HG03439 (cell line): ENCODE measurements around the gene FNBP1L.
"Not testable (repeated sequence)": the region's sequence is repeated elsewhere in the genome, so short reads cannot be mapped to it uniquely, and the experiment has no call there.

Experiments
- ATAC-seq: cut with Tn5 transposase; IDR thresholded peaks from one replicate; pipeline ENCODE4 v1.9.1; 2021; ENCODE audit warnings: mild to moderate bottlenecking, moderate library complexity; ENCODE audit not compliant: unreplicated experiment

FNBP1L gene

GRCh38 chr1:93588206-93588605 is 140.3 kb downstream of the FNBP1L start:
- ATAC-seq = no peak

- ATAC-seq = no peak
These were observed 141.0 kb downstream of the FNBP1L start for GRCh38 chr1:93588955-93589354.

GRCh38 chr1:93591291-93591675 is 143.4 kb downstream of the FNBP1L start:
- not testable (repeated sequence) for ATAC-seq

GRCh38 chr1:93591676-93592550 is 144.0 kb downstream of the FNBP1L start:
- no peak for ATAC-seq

- ATAC-seq = no peak
These were observed 144.6 kb downstream of the FNBP1L start for GRCh38 chr1:93592551-93592949.

GRCh38 chr1:93593854-93594602 is 146.1 kb downstream of the FNBP1L start:
- ATAC-seq = no peak

- ATAC-seq = no peak
These were observed 146.6 kb downstream of the FNBP1L start for GRCh38 chr1:93594603-93594880.

- ATAC-seq = no peak
These were observed 147.3 kb downstream of the FNBP1L start for GRCh38 chr1:93595266-93595665.

- no peak for ATAC-seq
These were observed 147.8 kb downstream of the FNBP1L start for GRCh38 chr1:93595743-93596142.

GRCh38 chr1:93596329-93597089 is 148.6 kb downstream of the FNBP1L start:
- ATAC-seq = no peak

GRCh38 chr1:93597709-93598108 is 149.8 kb downstream of the FNBP1L start:
- no peak for ATAC-seq

- ATAC-seq = no peak
These were observed 150.5 kb downstream of the FNBP1L start for GRCh38 chr1:93598396-93598795.

GRCh38 chr1:93598861-93599439 is 151.0 kb downstream of the FNBP1L start:
- ATAC-seq = no peak

GRCh38 chr1:93599479-93599878 is 151.6 kb downstream of the FNBP1L start:
- ATAC-seq = no peak

- no peak for ATAC-seq
These were observed 152.7 kb downstream of the FNBP1L start for GRCh38 chr1:93600663-93601062.

GRCh38 chr1:93601686-93602085 is 153.8 kb downstream of the FNBP1L start:
- ATAC-seq = no peak

GRCh38 chr1:93602101-93602500 is 154.2 kb downstream of the FNBP1L start:
- ATAC-seq = no peak

- ATAC-seq = no peak
These were observed 155.2 kb downstream of the FNBP1L start for GRCh38 chr1:93603106-93603505.

- no peak for ATAC-seq
These were observed 155.7 kb downstream of the FNBP1L start for GRCh38 chr1:93603601-93604000.
